GM13976 (cell line): Measurements from ENCODE around the gene PDHX.

ENCODE experiments used
- DNase-seq: peaks from one replicate; pipeline ENCODE4 v3.0.0; 2012; ENCODE audit warnings: low spot score
- in situ Hi-C: fragments of 300-500 bp; cut with MboI; formaldehyde crosslinking; loops from one replicate; pipeline ENCODE4 v1.12.0; 2022; ENCODE audit warnings: low sequenced_read_pairs, mixed read lengths, inconsistent platforms; ENCODE audit not compliant: unreplicated experiment
- TF ChIP-seq, protein P1 (sequence below): IDR thresholded peaks from 2 replicates; pipeline ENCODE4 v1.5.1; 2012; ENCODE audit warnings: borderline replicate concordance, mild to moderate bottlenecking; ENCODE audit not compliant: insufficient read depth; ENCODE audit errors: extremely low read depth, missing control alignments, control extremely low read depth

The PDHX gene

DNA sequence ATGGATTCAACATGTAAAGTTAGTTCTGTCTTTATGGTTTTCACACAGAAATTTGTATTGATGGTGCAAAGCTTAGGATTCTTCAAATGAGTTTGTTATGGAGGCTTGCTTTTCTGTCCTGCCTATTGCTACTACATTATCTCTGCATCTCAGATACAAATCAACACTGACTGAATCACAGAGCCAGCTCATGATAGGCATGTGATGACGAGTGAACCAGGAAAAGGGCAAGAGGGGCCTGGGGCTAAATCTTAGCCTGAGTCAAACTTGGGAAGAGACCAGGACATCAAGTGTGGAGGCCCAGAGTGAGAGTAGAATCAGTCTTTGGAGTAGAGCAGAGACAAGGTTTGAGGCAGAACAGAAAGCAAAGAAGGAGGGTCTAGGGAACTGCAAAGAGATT lies 115.4 kb downstream of the PDHX start:
- DNase-seq, result no peak
- in situ Hi-C loops, result no loop called here
- TF ChIP-seq, protein P1, sequence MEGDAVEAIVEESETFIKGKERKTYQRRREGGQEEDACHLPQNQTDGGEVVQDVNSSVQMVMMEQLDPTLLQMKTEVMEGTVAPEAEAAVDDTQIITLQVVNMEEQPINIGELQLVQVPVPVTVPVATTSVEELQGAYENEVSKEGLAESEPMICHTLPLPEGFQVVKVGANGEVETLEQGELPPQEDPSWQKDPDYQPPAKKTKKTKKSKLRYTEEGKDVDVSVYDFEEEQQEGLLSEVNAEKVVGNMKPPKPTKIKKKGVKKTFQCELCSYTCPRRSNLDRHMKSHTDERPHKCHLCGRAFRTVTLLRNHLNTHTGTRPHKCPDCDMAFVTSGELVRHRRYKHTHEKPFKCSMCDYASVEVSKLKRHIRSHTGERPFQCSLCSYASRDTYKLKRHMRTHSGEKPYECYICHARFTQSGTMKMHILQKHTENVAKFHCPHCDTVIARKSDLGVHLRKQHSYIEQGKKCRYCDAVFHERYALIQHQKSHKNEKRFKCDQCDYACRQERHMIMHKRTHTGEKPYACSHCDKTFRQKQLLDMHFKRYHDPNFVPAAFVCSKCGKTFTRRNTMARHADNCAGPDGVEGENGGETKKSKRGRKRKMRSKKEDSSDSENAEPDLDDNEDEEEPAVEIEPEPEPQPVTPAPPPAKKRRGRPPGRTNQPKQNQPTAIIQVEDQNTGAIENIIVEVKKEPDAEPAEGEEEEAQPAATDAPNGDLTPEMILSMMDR, result no peak

GRCh38 chr11:35033011-35033410 lies 116.6 kb downstream of the PDHX start:
- in situ Hi-C loops, result no loop called here
- DNase-seq, result no peak
- TF ChIP-seq, protein P1, result no peak

DNA sequence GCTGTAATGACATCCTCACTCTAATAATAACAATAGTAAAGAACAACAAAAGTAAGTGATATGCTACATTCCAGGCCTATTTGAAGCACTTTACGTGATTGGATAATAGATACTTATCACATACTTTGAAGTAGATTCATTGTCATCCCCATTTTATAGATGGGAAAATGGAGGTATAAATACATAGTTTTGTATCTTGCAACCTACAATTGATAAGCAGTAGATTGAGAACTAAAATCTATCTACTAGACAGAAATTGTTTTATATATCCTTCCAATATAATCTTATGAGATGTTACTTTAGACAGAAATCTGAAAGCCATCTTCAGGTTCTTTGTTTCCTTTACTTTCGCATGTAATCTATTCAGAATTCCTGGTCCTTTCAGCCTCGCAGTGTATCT lies 118.0 kb downstream of the PDHX start:
- in situ Hi-C loops, result no loop called here
- TF ChIP-seq, protein P1, result no peak
- DNase-seq, result no peak

DNA sequence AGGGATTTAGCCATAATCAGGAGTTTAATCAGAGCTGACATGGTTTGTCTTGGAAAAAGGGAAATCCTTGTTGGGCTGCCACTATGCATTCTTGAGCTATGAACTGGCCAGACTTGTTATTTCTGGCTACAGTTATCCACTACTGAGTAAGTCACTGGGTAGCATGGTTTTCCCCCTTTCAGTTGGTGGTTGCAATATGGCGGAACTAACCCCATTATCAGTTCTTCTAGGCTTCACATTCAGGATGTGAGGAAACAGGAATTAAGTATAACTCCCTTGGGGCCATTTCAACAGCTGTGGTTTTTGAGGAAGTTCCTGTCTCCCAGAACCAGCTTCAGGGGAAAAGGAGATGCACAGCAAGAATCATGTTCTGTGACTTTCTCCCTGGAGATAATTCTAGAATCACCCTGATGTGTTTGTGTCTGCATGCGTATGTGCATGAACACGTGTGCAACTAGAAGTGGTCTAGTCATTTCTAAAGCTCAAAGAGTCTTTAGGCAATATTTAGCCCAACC lies 119.5 kb downstream of the PDHX start:
- TF ChIP-seq, protein P1, result no peak
- in situ Hi-C loops, result no loop called here
- no peak for DNase-seq

- DNase-seq, result no peak
- in situ Hi-C loops, result no loop called here
Measured at GRCh38 chr11:35036639-35037038, 120.2 kb downstream of the PDHX start.

GRCh38 chr11:35038211-35038928 lies 122.0 kb downstream of the PDHX start:
- TF ChIP-seq, protein P1, result no peak
- in situ Hi-C loops, result no loop called here
- DNase-seq, result no peak

More at GRCh38 chr11:35036639-35037038, 120.2 kb downstream of the PDHX start:
- TF ChIP-seq, protein P1, result no peak
